Suprapubic skin (tissue), 4 donors: Measurements from ENCODE around the gene PAK6. TPM values are rescaled to one million over a fixed set of nuclear protein-coding genes. Genes with fewer than 3 reads are reported as not detected.

Source experiments
- DNase-seq, 2 donors: peaks; one replicate each; pipeline ENCODE4 v3.0.0-alpha.2; 2019; ENCODE audit warnings: low spot score in 2 of 2
- H3K27ac ChIP-seq: fragments of 200-600 bp; sonication (generic); one replicate; pipeline ENCODE4 v1.5.1; 2019
- H3K27me3 ChIP-seq: fragments of 200-600 bp; sonication (generic); one replicate; pipeline ENCODE4 v1.5.1; 2019
- H3K36me3 ChIP-seq: fragments of 200-600 bp; sonication (generic); one replicate; pipeline ENCODE4 v1.5.1; 2019
- H3K4me1 ChIP-seq: fragments of 200-600 bp; sonication (generic); one replicate; pipeline ENCODE4 v1.5.1; 2019
- H3K4me3 ChIP-seq: fragments of 200-600 bp; sonication (generic); one replicate; pipeline ENCODE4 v1.5.1; 2019; ENCODE audit warnings: mild to moderate bottlenecking
- H3K9me3 ChIP-seq: fragments of 200-600 bp; sonication (generic); one replicate; pipeline ENCODE4 v1.5.1; 2019
- EP300 ChIP-seq: sonication (generic); formaldehyde crosslinking; IDR thresholded peaks from one replicate; pipeline ENCODE4 v1.6.1; 2017; ENCODE audit warnings: antibody characterized with exemption
- POLR2A ChIP-seq, 2 donors: fragments of 450-650 bp; IDR thresholded peaks; one replicate each; pipeline ENCODE4 v1.6.1; 2017; ENCODE audit warnings: antibody characterized with exemption in 2 of 2, mild to moderate bottlenecking in 2 of 2, moderate library complexity in 2 of 2
- POLR2AphosphoS5 ChIP-seq, 3 donors: sonication (generic); formaldehyde crosslinking; IDR thresholded peaks; one replicate each; pipeline ENCODE4 v1.6.1; 2017; ENCODE audit warnings: antibody characterized with exemption in 3 of 3
- WGBS: methylation state at CpG from one replicate; pipeline ENCODE4 v1.1.5; 2018; 5-methylcytosine and 5-hydroxymethylcytosine counted together
- total RNA-seq, 4 donors: library from RNA; depleted of rRNA; stranded (reverse); fragments of >200 nt; gene quantifications; one replicate each; pipeline ENCODE4 v1.1.0, GENCODE V29; 2016
- TF ChIP-seq, protein P1 (sequence below), 2 donors: fragments of 200-600 bp in 1 of 2; fragments of 450-650 bp in 1 of 2; sonication (generic) in 1 of 2; IDR thresholded peaks; one replicate each; pipeline ENCODE4 v1.5.1; 2016 to 2019; ENCODE audit warnings: antibody characterized with exemption in 2 of 2, mild to moderate bottlenecking in 1 of 2, moderate library complexity in 1 of 2

The PAK6 gene
- total RNA-seq, 4 donors from 2014 or later = 71.7 to 145 (median 79.2) TPM

DNA sequence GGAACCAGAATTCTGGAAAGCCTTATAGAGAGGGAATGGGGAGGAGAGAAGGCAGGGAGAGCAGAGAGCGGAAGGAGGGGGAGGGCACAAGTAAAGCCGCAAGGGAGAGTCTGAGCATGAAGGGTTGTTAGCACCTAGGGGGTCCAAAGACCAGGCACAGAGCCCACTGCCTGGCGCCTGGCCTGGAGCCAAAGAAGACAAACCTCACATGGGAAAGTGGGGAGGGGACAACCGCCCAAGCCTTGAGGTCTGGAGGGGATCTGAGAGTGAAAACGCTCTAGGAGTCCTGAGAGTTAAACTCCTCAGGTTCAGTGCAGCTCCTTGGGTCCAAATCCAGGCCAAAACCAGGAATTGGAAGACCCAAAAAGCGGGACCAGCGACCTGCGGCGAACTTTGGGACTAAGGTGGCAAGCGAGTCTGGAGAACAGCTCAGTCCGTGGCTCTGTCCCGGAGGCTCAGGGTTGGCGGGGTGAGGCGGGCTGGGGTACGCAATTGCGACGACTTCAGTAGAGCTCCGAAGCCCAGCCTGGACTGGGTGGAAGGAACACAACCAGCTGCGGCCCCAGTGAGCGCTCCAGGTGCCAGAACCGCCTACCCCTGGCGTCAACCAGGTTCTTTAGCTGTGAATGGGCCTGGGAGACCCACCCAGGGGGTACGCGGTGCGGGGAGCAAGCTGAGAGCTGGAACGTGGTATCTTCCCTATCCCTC lies 83.8 kb downstream of the PAK6 start:
- no peak overlapping the region for H3K27ac ChIP-seq
- no peak for TF ChIP-seq EP300
- peak overlapping the region; percentile 85 for H3K4me3 ChIP-seq
- no peaks in the 10 kb centered on the region for H3K27me3 ChIP-seq
- H3K4me1 ChIP-seq = peaks cover 28% of the 10 kb centered on the region
- 64% methylated on average over 18 of the region's 26 CpGs for WGBS
- no peaks in the 10 kb centered on the region for H3K9me3 ChIP-seq
- H3K36me3 ChIP-seq = no peaks in the 10 kb centered on the region
- DNase-seq = no peak

DNA sequence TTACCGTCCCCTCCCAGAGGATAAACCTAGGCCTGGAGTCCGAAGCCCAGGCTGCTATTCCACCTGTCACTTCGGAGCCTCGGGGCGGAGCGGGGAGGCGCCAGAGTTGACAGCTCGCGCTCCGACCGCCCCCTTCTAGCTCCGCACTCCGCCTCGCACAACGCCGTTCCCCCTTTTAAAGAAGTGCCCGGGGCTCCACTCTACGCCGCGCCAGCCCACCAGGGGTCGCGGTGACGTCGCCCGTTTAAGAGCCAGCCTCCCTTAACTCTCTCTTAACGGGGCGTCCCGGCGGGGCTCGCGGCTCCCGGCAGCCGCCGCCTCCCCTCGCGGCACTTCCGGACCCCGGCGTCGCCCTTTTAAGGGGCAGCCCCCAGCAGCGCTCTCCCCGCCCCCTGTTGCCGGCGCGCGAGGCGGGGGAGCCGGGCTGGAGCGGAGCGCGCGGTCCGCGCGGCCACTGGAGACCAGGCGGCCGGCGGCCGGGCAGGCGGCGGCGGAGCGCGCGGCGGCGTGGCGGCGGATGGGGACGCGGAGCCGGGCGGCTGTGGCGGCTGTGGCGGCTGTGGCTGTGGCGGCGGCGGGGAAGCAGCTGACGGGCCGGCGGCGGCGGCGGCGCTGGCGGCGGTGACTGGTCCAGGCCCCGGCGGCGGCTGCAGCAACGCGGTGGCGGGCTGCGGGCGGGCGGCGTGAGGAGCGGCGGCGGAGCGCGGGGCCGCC lies 84.5 kb downstream of the PAK6 start, which contains the start of gene INAFM2:
Gene INAFM2 (plus strand): TSS at position 454 of the 714 bp plus-strand sequence. CDS start 364 bp downstream, outside the sequence.
- H3K4me1 ChIP-seq = peaks cover 28% of the 10 kb centered on the region
- H3K36me3 ChIP-seq = no peaks in the 10 kb centered on the region
- H3K9me3 ChIP-seq = no peaks in the 10 kb centered on the region
- H3K27me3 ChIP-seq = no peaks in the 10 kb centered on the region
- peak within 1 kb of the TSS; percentile 65 for H3K27ac ChIP-seq
- TF ChIP-seq POLR2A (IDR thresholded peaks at IDR 0.05) (peak in 1 of 2 donors; percentile 41), POLR2AphosphoS5 (IDR thresholded peaks at IDR 0.05) (no peak), EP300 (no peak)
- TF ChIP-seq, protein P1, sequence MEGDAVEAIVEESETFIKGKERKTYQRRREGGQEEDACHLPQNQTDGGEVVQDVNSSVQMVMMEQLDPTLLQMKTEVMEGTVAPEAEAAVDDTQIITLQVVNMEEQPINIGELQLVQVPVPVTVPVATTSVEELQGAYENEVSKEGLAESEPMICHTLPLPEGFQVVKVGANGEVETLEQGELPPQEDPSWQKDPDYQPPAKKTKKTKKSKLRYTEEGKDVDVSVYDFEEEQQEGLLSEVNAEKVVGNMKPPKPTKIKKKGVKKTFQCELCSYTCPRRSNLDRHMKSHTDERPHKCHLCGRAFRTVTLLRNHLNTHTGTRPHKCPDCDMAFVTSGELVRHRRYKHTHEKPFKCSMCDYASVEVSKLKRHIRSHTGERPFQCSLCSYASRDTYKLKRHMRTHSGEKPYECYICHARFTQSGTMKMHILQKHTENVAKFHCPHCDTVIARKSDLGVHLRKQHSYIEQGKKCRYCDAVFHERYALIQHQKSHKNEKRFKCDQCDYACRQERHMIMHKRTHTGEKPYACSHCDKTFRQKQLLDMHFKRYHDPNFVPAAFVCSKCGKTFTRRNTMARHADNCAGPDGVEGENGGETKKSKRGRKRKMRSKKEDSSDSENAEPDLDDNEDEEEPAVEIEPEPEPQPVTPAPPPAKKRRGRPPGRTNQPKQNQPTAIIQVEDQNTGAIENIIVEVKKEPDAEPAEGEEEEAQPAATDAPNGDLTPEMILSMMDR (IDR thresholded peaks at IDR 0.05) = peak; percentile 5 to 64
- DNase-seq = peak; percentile 87 to 89
- whole genome bisulfite sequencing = 0% methylated on average over 35 of the region's 103 CpGs
- H3K4me3 ChIP-seq = peak within 1 kb of the TSS; percentile 85

DNA sequence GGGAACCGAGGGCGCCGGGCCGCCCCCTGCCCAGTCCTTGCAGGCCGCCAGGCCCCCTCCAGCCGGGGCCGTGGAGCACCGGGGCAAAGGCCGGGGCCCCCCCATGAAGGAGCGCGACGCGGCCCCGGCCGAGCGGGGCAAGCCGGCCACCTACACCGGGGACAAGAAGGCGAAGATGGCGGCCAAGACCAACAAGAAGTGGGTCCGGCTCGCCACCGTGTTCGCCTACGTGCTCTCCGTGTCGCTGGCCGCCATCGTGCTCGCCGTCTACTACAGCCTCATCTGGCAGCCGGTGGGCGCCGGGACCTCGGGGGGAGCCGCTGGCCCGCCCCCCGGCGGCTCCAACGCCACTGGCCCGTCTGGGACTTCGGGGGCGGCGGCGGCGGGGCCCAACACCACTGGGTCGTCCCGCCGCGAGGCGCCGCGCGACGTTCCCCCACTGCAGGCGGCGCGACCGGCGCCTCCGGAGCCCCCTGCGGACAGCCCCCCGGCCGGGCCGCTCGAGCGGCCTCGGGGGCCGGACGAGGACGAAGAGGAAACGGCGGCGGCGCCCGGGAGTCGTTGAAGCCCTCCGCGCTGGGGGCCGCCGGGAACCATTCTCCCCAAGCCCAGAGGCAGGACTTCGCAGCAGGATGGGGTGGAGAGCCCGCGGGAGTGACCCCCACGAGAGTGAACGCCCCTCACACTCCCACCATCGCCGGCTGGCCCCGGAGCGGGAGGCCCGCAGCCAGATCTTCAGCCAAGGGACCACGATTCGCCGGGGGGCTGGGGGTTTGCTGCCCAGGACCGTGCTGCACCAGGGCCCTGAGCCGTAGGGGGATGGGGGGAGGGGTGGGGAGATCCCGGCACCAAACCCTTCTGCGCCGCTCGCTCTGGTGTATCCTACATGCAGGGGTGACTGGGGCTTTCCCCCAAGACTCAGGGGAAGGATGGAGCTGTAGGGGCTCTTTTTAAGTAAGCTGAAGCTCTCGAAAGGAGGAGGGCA lies 85.4 kb downstream of the PAK6 start:
- no peaks in the 10 kb centered on the region for H3K27me3 ChIP-seq
- no peaks in the 10 kb centered on the region for H3K36me3 ChIP-seq
- H3K27ac ChIP-seq = peak overlapping the region; percentile 65
- TF ChIP-seq EP300 = no peak
- TF ChIP-seq, protein P1 (IDR thresholded peaks at IDR 0.05) = no peak
- peak in 1 of 2 donors; percentile 70 for DNase-seq
- H3K4me3 ChIP-seq = peak overlapping the region; percentile 85
- peaks cover 28% of the 10 kb centered on the region for H3K4me1 ChIP-seq
- H3K9me3 ChIP-seq = no peaks in the 10 kb centered on the region
- WGBS = 8% methylated on average over 16 of the region's 101 CpGs

DNA sequence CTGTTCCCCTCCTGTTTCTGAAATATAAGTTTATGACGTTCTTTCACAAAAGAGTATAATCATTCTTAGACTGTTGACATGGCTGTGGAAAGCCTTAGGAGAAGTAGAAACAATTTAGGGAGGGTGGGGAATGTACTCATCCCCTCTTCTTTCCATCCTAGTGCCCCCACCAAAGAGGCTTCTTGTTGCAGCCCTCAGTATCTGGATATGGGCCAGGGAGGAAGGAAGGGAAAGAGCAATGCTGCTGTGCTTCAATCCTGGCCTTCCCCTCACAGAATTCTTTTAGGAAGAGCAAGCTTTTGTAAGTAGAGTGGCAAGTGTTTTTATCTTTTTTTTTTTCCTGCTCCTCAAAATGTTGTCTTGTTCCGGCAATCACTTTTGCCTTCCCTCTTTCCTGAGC lies 86.3 kb downstream of the PAK6 start:
- WGBS = 69% methylated on average over 2 of the region's 2 CpGs
- TF ChIP-seq POLR2AphosphoS5 (IDR thresholded peaks at IDR 0.05) (no peak), EP300 (no peak), POLR2A (IDR thresholded peaks at IDR 0.05) (no peak)
- TF ChIP-seq, protein P1 (IDR thresholded peaks at IDR 0.05) = no peak
- H3K36me3 ChIP-seq = no peaks in the 10 kb centered on the region
- H3K27ac ChIP-seq = no peak overlapping the region
- no peak for DNase-seq
- no peaks in the 10 kb centered on the region for H3K9me3 ChIP-seq
- peaks cover 31% of the 10 kb centered on the region for H3K4me1 ChIP-seq
- no peaks in the 10 kb centered on the region for H3K27me3 ChIP-seq
- peak overlapping the region; percentile 85 for H3K4me3 ChIP-seq

DNA sequence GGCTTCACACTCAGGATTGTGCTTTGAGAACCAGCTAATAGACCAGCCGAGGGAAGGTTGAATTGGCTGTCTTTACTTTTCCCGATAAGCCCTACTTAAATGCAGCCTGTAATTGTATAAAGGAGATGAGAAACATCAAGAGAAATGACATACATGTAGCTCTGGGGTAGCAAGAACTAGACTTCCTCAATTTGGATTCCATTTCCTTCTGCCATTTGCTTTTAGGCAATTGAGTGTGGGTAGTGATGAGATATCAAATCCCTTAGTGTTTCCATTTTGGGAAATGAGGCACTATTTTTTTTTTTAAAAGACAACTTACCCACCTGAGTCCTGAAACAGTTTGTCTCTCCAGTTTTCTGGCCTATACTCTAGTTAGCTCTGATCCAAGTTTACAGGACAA lies 86.8 kb downstream of the PAK6 start:
- no peaks in the 10 kb centered on the region for H3K36me3 ChIP-seq
- DNase-seq = no peak
- H3K27ac ChIP-seq = no peak overlapping the region
- no peaks in the 10 kb centered on the region for H3K27me3 ChIP-seq
- peaks cover 33% of the 10 kb centered on the region for H3K4me1 ChIP-seq
- TF ChIP-seq, protein P1 (IDR thresholded peaks at IDR 0.05) = no peak
- no peak for TF ChIP-seq POLR2AphosphoS5 (IDR thresholded peaks at IDR 0.05)
- TF ChIP-seq EP300 = no peak
- TF ChIP-seq POLR2A (IDR thresholded peaks at IDR 0.05) = no peak
- 90% methylated on average over 2 of the region's 2 CpGs for WGBS
- H3K4me3 ChIP-seq = no peak overlapping the region
- H3K9me3 ChIP-seq = no peaks in the 10 kb centered on the region
